Measurements from ENCODE around the gene UBE2F.
"Not testable (repeated sequence)": the region's sequence is repeated elsewhere in the genome, so short reads cannot be mapped to it uniquely, and the experiment has no call there.

The UBE2F gene

DNA sequence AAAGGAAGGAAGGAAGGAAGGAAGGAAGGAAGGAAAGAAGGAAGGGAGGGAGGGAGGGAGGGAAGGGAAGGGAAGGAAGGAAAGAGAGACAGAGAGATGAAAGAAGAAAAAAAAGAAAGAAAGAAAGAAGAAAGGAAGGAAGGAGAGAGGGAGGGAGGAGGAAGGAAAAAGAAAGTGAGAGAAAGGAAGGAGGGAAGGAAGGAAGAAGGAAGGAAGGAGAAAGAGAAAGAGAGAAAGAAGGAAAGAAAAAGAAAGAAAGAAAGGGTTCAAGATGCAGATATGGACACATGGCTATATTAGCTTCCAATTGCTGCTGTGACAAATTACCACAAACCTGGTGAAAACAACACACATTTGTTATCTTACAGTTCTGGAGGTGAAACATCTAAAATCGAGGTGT lies 20.4 kb upstream of the UBE2F start:
- no peak for DNase-seq

DNA sequence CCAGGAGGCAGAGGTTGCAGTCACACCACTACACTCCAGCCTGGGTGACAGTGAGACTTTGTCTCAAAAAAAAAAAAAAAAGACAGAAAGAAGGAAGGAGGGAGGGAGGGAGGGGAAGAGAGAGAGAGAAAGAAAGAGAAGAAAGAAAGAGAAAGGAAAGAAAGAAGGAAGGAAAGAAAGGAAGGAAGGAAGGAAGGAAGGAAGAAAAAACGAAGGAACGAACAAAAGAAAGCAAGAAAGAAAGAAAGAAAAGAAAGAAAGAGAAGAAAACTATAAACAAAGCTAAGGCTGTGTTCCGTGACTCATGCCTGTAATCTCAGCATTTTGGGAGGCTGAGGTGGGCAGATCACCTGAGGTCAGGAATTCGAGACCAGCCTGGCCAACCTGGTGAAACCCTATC lies 15.5 kb upstream of the UBE2F start:
- DNase-seq: not testable (repeated sequence)

DNA sequence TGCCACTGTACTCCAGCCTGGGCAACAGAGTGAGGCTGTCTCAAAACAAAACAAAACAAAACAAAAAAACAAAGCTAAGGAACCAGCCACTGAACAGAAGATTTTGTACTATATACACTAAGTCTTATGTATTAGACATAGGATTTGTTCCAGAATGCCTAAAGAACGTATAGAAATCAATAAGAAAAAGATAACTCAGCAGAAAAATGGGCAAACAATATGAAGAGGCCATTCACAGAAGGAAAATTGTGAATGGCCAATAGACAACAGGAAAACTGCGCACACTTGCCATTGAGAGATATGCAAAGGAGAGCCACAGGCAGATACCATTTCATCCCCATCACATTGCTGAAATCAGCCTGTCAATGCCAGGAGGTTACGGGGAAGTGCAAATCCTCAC lies 14.9 kb upstream of the UBE2F start:
- no peak for DNase-seq

DNA sequence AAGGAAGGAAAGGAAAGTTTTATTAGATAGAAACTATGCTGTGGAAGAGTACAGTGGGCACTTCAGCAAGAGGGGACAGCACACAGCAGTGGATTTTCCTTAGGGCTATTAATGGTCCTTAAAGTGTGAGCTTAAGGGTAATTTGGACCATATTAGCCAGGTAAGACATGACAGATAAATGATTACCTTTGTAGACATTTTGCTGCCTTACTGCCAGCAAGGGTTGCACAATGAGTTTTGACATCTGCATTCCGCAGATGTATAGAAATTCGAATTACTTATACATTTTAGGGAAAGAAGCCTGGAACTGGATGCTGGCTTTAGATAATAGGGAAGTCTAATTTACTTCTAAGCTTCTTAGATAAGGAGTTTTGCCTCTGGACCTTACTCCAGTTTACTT lies 14.0 kb upstream of the UBE2F start:
- no peak for DNase-seq

DNA sequence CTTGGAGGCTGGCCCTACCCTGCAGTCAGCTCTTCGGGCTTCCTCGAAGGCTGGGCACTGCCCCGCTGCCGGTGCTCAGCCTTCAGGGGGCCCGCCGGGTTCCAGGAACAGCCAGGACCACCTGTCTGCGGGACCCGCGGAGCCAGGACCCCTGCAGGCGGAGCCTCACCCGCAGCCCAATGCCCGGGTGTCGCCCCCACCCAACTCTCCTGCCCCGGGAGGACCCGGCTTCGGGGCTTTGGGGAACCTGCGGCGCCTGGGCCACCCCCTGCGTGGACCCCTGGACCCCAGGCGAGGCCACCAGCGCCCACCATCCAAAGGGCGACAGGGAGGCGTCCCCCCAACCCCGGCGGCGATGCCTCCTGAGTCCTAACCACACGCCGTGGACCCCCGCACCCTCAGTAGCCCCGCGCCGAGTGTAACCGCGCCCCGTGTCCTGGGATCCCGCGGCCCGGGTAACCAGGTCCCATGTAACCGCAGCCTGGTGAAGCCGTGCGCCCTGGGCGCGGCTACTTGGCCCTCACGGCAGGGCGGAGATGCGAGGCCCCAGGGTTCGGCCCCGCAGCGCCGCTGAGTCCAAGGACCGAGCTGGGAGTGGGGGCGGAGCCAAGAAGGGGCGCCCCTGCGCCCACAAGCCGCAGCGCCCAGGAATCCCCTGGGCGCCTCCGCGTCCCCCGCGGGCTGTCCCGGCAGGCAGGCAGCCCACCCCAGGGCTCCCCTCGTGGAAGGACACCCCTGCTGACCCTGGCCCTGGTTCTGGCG lies 11.0 kb upstream of the UBE2F start:
- DNase-seq: no peak

DNA sequence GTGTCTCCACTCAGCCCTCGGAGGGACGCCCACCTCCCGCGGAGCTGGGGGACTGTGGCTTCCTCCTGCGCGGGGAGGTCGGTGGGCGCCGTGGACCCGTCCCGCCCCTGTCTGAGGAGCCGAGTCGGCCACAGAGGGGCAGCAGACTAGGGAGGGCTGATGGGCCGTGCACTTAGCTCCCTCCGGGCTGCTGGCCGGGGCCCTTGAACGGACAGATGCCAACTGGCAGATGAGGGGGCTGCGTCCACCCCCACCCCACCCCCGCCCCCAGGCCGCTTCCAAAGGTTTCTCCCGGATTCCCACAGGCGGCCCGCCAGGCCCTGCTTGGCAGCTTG lies 10.4 kb upstream of the UBE2F start:
- no peak for DNase-seq

DNA sequence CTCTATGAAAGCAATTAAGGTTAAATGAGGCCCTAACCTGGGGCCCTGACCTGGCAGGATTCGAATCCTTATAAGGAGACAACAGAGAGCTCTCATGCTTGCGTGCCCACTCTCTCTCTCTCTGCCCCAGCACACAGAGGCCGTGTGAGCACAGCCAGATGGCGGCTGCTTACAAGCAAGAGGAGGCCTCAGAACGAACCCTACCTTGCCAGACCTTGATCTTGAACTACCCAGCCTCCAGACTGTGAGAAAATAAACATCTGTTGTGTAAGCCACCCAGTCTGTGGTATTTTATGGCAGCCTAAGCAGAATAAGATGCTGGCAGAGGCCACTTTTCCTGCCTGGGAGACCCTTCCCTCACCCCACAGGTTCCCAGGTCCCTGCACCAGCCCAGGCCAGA lies 5.2 kb upstream of the UBE2F start:
- DNase-seq: no peak

DNA sequence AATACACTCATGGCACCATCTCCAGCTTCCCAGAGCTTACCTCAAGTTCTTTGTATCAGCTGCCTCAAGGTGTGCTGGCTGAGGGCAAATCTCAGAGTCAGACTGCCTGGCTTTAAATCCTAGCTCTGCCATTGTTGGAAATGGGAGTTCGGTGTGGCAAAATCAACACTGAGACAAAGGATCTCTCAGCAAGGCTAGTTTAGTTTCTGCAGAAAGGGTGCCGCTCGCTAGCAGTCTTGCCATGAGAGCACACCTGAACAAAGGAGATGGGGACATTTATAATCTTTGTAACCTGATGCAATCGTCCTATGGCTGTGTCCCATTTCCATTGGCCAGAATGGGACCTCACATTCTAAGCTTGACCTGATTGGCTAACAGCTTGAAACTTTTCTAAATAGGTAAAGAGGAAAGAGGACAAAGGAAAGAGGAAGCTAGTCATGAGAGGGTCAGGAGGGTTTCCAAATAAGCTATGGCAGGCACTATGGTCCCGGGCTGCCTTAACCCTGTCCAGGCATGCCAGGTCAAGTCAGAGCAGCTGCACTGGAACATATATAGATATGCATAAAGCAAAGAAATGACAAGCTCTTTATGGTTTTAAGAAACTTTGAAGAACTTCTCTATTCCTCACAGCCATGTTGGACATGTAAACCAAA lies 4.3 kb upstream of the UBE2F start:
- no peak for DNase-seq

DNA sequence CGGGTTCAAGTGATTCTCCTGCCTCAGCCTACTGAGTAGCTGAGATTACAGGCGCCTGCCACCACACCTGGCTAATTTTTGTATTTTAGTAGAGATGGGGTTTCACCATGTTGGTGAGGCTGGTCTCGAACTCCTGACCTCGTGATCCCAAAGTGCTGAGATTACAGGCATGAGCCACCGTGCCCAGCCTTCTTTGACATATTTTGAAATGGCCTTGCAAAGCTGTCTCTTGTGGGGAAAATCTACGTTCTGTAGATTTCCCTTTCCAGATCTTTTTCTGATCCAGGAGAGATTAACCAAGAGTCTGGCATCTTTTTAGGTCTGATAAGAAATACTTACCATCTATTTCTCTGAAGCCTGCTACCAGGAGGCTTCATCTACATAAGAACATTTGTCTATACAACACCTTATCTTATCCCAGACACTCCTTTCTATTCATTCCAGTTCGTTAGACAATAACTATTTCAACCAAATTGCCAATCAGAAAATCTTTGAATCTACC lies 3.3 kb upstream of the UBE2F start:
- DNase-seq: not testable (repeated sequence)

DNA sequence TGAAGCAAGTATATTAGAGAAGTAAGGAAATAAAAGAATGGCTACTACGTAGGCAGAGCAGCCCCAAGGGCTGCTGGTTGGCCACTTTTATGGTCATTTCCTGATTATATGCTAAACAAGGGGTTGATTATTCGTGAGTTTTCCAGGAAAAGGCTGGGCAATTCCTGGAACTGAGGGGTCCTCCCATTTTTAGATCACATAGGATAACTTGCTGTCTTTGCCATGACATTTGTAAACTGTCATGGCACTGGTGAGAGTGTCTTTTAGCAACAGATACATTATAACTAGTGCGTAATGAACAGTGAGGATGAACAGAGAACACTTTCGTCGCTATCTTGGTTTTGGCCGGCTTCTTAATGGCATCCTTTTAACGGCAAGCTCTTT lies 2.6 kb upstream of the UBE2F start:
- DNase-seq: no peak

DNA sequence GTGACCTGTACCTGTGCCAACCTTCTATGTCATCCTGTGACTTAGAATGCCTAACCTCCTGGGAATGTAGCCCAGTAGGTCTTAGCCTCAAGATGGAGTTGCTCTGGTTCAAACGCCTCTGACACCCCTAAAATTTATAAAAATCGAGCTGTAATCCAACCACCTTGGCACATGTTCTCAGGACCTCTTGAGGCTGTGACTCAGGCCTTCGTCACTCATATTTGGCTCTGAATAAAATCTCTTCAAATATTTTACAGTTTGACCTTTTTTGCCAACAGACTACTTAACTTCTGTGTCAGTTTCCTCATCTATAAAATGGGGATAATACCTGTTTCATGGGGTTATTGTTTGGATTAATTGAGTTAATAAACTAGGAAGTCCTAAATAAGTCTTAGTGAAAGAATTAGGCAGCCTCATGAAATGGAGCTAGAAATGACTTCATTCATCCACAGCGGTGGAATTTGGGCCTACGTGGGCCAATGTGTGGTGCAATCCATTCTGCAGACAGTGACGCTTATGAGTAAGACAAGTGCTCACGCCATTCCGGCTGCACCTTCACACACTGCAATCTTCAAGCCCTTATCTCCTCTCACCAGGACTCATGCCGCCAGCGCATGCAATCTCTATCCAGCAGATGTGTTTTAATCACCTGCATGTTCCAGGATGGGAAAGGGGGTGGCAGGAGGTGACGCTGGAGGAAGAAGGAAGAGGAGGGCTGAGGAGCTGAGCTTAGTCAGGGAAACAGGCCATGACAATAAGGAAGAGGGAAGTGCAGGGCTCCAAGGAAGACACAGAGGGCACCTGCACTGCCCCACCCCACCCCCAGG lies 2.0 kb upstream of the UBE2F start:
- DNase-seq: no peak

DNA sequence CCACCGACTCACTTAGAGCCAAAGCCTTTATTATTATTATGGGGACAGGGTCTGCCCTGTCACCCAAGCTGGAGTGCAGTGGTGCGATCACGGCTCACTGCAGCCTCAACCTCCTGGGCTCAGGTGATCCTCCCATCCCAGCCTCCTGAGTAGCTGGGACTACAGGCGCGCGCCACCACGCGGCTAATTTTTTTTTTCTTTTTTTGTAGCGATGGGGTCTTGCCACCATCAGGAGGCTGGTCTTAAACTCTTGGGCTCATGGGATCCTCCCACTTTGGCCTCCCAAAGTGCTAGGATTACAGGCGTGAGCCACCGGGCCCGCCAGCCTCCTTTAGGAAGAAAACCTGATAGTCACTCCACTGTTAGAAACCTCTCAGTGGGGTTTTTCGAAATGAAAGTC lies 970 bp upstream of the UBE2F start:
- not testable (repeated sequence) for DNase-seq

DNA sequence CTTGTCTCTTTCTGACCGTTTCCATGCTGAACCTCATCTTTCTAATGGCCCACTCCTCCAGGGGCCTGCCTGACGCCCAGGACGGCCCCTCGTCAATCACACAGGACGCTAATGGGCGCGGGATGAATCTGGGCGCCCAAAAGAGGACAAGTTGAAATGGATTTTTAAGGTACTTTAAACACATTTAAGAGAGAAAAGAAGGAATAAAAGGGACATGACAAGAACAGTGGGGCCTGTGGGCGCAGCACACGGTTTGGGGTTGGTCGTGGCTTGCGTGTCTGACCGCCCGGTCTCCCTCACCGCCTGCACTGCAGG lies 607 bp upstream of the UBE2F start:
- DNase-seq: no peak

DNA sequence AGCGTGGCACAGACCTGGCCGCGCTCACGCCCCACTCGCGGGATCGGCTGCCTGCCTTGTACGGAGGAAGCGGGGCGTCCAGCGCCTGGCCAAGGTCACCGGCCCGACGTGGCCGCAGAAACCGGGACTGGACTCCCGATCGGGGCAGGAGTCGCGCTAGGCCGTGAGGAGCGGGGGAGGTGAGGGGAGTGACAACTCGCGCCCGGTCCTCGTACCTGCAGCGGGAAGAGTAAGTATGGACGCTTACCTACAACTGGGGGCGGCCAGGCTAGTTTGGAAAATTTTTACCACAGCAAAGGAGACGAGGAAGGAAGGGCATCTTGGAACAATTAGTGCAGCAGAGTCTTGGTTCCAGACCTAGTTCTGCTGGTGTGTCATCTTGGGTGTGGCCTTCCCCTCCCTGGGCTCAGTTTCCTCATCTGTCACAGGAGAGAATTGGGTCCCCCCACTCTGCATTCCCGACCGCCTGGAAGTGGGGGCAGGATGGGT lies 693 bp downstream of the UBE2F start:
- DNase-seq: no peak

DNA sequence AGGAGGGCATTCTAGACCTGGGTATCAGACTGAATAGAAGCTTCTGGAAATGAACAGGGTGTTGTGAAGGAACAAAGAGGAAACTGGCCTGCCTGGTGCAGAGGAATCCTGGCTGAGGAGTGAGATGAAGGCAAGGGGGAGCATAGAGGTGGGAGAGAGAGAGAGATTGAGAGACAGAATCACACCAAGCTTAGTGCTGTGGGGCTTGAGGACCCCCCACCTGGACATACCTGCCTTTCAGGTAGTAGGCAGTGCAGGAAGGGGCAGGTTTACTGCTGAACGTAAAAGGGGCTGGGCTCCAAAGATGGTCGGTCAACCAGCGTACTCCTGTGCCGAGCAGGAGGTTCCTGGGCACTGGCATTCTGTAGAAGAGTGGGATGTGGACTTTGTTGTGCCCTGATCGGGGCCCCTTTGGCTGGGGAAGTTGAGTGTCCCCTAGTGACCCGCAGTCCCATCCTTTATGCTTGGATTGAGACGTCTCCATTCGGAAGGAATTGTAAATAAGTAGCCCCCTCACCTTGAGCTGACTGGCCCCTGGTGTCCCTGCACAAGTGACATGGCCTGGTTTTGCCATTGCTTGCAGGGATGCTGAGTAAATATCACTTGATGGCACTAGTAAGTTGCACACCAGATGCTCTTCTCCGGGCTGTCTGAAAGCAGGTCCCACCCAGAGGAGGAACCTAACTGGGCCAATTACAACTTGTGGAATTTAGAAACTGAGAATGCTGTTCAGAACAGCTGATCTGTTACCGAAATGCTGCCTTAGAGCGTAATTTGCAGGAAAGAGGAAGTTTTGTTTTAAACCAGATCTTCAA lies 1.4 kb downstream of the UBE2F start:
- DNase-seq: peak; percentile 58

DNA sequence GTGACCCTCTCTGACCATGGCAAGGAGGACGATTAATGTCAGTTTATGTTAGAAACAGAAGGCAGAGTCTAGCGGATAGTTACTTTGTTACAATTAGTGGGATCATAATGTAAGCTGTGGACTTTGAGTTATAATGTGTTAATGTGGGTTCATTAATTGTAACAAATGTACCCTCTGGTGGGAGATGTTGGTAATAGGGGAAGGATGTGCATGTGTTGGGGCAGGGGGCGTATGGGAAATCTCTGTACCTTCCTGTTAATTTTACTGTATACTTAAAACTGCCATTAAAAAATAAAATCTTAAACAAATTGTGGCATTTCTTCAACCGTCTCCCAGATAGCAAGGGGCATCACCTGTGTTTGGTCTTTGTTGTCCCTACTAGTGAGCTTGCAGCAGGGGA lies 4.8 kb downstream of the UBE2F start:
- DNase-seq: no peak

DNA sequence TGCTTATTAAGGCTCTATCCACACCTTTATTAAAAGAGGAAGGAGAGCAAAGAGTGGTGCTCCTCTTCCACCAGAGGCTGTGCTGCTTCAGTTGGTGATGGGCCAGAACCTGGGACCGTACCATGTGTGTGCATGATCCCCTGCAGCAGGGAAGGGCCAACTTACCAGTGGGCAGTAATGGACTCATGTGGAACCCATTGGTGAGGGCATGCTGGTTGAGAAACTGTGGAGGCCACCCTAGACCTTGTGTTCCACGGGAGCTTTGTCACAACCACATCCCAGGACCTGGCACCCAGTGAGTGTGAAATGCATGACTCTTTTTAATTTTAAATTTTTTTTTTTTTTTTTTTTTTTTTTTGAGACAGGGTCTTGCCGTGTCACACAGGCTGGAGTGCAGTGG lies 5.4 kb downstream of the UBE2F start:
- no peak for DNase-seq

DNA sequence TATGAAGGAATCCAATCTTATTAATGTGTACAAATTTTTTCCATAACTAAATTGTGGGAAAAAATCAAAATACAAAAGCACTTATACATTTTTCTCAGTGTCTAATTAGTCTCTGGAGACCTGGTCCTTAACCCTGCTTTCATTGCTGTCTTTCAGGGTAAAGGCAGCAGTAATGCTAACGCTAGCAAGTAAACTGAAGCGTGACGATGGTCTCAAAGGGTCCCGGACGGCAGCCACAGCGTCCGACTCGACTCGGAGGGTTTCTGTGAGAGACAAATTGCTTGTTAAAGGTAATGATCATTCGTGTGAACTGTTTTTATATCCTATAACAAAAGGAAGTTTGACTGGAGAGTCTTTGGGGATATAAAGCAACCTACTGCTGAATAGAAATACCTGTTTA lies 6.1 kb downstream of the UBE2F start:
- DNase-seq: no peak

DNA sequence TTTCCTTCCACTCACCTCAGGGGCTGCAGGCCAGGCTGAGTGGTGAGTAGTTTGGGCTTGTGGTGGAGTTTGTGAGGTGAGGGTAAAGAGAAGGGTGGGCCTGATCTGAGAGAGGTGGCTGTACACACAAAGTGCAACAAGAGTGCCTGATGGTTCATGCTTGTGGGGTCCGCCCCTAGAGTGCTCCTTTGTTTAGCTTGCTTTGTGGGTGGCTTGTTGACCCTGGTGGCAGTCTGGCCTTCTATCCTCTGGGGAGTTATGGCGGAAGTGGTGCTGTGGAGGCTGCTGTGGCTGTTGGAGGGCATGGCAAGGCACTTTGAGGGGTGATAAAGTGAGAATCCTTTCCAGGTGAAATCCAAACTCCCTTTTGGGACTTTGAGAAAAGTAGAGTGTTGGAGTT lies 10.6 kb downstream of the UBE2F start:
- DNase-seq: no peak

DNA sequence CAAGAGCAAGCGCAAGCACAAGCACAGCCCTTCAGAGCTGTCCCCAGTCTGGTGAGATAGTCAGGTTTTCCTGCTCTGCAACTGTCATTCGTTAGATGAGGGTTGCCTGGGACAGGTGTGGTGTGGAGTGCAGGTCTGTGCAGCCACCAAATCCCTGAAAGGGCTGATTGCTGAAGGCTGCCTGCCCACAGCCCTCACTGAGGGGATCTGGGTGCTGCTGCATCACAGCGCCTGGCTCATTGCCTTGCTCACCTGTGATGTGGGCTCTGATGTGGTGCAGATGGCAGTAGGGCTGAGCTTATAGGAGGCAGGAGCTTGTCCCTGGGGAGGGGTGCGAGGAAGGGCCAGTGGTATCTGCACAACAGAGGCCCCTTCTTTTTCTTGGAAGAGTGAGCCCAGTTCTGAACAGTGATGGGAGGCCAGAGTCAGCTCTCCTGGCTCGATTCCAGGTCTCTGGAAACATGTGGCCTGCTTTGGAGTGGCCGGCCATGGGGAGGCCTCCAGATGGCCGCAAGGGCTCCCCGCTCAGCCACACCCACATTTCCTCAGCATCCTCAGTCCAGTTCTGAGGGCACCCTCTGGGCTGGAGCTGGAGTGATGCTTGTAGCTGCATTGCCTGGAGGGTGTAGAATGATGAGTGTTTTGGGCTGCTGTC lies 11.4 kb downstream of the UBE2F start:
- DNase-seq: no peak

DNA sequence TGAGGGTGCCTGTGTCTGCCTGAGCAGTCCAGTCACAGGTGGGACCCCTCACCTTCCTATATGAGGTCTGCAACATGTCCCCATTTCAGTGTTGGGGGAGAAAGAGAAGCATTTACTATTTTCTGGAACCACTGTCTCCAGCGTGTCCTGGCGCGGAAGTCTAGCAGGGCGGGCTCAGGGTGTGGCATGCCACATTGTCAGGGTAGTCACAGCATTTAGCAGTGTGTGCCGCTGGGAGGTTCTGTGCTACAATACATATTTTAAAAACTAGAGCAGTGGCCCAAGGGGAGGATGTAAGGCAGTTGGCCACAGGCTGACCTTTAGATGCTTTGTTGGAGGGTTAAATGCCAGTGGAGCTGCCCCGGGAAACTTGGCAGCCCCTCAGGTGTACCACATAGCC lies 12.5 kb downstream of the UBE2F start:
- DNase-seq: no peak

DNA sequence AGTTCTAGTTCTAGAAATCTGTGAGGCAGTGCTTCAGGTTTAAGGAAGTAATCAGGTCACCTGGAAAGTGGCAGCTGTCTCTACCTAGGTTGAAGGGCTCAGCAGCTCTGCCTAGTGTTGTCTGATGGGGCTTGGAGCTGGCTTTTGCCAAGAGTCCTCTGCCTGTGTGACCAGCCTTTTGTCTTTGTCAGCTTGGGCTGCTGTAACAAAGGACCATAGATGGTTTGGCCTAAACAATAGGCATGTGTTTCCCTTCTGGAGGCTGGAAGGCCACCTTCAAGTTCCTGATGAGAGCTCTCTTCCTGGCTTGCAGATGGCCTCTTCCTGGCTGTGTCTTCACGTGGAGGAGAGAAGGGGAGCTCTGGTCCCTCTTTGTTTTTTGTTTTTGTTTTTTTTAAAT lies 13.3 kb downstream of the UBE2F start:
- DNase-seq: no peak

DNA sequence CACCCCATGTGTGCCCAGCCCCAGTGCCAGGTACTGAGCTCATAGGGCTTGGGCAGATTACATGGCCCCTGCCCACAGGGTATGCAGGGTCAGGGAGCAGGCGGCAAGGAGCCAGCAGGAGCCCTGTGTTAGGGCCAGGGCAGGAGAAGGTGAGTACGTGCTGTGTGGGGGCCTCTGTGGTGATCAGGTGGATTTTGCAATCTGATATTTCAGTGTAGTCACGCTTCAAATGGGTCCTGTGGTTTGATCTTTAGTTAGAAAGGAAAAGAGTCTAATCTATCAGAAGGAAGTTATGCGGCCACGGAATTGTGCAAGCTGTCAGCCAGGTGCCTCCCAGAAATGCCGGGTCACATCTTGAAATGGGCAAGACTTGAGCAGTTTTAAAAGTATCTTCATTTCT lies 13.9 kb downstream of the UBE2F start:
- no peak for DNase-seq

Data from right forelimb (tissue), 1 donor.